Suppressor macrophage (primary cell): ENCODE data around the gene EML4.
"Not testable (repeated sequence)": the region's sequence is repeated elsewhere in the genome, so short reads cannot be mapped to it uniquely, and the experiment has no call there.

Experiments used
- DNase-seq, 4 experiments: peaks; one replicate each; pipeline ENCODE4 v3.0.0-alpha.2; 2020 to 2022
- total RNA-seq, 17 experiments: gene quantifications; one replicate each; lab custom pipeline; 2026; ENCODE audit warnings: mixed read lengths in 6 of 17, inconsistent platforms in 3 of 17; lab: John Stamatoyannopoulos, UW

Gene EML4, protein sequence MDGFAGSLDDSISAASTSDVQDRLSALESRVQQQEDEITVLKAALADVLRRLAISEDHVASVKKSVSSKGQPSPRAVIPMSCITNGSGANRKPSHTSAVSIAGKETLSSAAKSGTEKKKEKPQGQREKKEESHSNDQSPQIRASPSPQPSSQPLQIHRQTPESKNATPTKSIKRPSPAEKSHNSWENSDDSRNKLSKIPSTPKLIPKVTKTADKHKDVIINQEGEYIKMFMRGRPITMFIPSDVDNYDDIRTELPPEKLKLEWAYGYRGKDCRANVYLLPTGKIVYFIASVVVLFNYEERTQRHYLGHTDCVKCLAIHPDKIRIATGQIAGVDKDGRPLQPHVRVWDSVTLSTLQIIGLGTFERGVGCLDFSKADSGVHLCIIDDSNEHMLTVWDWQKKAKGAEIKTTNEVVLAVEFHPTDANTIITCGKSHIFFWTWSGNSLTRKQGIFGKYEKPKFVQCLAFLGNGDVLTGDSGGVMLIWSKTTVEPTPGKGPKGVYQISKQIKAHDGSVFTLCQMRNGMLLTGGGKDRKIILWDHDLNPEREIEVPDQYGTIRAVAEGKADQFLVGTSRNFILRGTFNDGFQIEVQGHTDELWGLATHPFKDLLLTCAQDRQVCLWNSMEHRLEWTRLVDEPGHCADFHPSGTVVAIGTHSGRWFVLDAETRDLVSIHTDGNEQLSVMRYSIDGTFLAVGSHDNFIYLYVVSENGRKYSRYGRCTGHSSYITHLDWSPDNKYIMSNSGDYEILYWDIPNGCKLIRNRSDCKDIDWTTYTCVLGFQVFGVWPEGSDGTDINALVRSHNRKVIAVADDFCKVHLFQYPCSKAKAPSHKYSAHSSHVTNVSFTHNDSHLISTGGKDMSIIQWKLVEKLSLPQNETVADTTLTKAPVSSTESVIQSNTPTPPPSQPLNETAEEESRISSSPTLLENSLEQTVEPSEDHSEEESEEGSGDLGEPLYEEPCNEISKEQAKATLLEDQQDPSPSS
- total RNA-seq: 139 to 347 (median 196) reads per million in 17 experiments

DNA sequence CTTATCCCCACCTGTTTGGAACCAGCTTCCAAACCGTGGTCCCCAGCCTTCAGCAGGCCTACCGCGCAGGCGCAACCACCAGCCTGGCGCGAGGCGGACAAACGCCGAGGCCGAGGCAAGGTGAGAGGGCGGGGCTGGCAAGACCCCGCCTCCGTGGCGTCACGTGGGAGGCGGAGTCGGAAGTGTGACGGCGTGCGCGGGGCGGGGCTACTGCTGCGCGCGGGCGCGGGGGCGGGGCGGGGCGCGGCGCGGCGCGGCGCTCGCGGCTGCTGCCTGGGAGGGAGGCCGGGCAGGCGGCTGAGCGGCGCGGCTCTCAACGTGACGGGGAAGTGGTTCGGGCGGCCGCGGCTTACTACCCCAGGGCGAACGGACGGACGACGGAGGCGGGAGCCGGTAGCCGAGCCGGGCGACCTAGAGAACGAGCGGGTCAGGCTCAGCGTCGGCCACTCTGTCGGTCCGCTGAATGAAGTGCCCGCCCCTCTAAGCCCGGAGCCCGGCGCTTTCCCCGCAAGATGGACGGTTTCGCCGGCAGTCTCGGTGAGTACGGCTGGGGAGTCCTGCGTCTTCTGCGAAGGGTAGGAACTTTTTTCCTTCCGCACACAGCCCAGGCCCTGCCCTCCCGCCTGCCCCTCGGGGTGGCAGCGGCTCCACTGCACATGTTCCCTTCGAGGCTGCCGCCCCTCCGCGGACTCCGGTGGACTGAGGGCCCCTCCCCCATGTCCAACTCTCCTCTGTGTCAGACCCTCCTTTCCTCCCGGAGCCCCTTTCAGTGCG, at the start of gene EML4:
Gene EML4, plus strand, starts transcription at position 254 of the 774 bp plus-strand sequence. Its CDS starts 259 bp downstream, at position 513.
- DNase-seq: peak; percentile 95 to 99 (median 97)

DNA sequence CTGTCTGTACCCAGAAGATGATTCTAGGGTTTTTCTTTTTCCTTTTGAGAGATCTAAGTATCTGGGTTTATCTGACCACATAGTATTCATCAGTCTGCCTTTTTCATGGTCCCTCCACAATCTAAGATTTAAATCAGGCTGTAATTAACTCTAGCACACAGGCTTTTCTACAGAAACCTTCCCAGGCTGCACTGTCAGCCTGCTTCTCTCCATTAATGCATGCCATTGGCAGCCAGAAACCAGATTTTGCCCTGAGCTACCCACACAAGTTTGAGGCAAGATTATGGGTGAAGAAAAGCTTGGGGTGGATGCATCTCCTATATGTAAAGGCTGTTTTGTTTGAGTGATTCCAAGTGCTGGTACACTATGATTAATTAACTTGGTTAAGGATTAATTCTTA, 45.7 kb upstream of the EML4 start:
- no peak for DNase-seq

DNA sequence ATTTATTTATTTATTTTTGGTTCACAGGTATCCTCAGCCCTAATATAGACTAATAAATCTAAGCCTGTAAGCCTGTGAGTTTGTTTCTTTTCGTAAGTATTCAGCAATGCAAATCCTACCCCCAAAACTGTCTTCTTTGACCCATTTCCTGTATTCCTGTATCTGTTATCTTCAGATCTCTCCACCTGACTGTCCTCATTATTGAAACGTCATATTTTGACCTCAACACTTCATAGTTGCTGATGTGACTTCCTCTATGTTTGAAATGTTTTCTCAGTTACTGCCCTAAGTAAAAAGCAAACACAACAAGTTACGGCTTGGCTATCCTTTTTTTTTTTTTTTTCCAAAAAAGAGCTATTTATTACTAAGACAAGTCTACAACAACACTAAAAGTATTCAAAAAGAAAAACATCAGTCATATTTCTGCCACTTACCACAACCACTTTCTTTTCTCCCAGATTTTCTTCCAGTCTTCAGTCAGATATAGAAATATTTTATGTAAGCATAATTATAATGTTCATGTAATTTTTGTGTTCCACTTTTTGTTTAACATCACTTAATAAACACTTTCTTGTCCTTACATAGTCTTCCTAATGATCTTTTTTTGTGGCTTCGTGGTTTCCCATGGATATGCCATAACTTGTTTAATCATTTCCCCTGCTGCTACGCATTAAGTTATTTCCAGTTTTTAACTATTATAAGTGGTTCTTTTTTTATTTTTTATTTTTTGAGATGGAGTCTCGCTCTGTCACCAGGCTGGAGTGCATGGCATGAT, 45.0 kb upstream of the EML4 start:
- peak in 2 of 4 experiments; percentile 54 to 62 for DNase-seq

DNA sequence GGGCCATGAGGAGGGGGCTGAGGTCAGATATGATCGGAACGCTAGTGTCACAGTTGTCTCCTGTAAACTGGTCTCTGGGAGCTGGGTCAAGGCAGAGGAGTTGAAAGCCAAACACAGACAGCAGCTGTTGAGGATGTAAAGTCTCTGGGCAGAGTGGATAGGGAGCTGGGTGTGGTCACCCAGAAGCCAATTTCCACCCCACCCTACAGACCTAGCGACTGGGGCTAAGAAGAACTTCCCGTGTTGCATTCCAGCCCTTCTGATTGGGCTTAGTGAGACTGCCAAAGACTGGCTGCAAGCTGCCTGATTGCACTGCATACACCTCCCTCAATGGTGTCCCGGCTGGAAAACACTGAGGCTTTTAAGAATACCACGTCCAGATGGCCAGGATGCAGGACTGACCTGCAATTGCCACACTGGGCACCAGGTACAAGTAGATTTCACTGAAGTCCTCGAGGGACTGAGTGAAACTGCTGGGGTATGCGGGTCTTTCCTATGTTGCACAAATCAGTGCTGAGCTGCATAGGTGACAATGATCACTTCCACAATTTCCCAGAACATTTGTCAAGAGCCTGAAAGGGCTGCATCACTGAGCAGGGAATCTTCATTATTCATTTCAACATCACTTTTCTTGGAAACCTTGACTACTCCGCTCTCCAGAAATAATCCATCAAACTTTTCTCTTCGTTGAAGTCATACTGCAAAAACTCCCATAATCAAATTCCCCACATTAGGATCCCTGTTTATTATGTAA, 43.1 kb upstream of the EML4 start:
- peak in 1 of 4 experiments; percentile 28 for DNase-seq

DNA sequence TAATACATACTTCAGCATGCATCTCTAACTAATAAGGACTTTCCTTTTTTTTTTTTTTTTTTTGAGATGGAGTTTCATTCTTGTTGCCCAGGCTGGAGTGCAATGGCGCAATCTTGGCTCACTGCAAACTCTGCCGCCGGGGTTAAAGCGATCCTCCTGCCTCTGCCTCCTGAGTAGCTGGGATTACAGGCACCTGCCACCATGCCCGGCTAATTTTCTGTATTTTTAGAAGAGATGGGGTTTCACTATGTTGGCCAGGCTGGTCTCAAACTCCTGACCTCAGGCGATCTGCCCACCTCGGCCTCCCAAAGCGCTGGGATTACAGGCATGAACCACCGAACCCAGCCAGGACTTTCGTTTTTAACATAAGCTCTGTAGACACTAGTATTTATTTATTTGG, 42.3 kb upstream of the EML4 start:
- DNase-seq: not testable (repeated sequence)

DNA sequence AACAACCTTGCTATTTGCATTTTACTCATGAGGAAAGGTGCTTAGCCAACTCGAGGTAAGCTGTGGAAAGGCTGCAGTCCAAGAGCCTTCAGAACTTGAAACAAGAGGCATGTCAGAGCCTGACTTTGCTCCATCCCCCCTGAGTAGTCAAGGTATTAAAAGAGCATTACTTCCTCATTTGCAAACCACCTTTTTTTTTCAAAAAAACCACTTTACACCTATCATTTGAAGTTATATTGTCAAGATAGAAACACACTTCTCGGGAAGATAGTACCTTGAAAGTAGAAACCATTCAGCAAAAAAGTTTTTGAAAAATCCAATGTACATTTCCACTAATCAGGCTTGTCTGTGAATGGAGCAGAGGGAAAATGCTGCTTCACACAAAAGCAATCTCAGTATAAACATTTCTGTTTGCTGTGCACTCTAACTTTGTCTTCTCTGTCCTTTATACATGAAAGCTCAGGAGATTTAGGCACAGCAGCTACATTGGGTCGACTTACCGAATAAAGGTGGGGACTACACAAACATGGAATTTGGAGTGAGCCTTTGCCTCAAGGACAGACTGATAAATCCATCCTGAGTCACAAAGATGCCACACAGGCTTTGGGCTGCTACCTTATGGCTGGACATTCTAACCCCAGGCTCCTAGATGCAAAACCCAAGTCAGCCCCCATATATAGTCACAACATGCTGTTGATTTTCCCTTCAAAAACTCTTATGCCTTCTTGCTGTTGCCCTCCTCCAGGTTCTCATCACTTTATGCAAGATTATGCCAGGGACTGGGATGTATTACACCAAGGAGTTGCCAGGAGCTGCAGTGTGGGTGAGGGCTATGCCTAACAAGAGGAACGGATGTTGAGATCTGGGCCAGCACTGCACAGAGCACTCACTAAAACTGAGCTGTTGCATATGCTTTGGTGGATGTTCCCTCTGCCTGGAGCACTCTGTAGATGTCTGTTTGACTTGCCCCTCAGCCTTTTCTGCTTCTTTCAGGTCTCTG, 41.4 kb upstream of the EML4 start:
- DNase-seq: peak in 2 of 4 experiments; percentile 49 to 57

DNA sequence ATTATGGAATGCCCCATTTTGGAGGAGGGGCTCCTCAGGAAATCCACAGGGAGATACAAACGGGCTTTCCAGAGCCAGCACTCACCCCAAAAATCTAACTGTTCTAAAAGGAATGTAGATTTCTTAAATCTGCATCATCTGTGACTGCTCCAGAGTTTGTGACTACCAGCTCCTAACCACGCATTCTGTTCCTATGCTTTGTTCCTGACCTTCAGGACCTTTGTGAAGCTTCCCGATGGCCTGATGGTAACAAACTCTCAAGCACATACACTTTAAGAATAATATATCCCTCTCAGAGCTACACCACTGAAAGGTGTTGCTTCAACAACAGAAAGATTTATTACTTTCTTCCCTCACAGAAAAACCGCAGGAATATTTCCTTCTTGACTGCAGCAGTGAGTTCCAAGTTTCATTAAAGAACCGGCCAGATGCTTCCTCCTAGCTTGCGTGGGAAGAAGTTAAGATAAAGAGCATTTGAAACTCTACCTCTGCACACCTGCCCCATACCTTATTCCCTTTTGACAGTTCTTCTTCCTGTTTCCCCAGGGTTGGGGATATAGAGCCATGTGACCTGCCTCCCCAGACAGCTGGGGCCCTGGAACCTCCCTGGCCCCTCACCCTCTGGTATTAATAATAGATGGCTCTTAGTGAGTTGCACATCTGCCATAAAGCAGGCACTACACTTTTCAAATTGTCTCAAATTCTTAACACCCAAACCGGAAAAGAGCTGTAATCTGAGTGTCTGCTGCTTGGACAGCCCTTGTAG, 40.2 kb upstream of the EML4 start:
- DNase-seq: peak in 1 of 4 experiments; percentile 57

DNA sequence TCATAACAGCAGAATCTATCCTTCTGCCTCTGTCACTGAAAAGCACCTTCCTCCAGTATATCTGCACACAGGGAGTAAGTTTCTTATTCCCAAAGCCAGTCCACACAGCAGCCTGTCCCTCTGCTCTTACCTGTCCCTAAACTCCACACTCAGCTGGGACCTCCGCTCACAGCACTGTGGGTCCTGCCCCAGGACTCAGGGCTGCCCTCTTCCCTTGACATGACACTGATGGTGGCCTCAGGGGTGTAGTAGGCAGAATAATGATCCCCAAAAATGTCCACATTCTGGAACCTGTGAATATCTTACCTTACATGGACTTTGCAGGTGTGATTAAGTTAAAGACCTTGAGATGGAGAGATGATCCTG, 39.7 kb upstream of the EML4 start:
- no peak for DNase-seq

DNA sequence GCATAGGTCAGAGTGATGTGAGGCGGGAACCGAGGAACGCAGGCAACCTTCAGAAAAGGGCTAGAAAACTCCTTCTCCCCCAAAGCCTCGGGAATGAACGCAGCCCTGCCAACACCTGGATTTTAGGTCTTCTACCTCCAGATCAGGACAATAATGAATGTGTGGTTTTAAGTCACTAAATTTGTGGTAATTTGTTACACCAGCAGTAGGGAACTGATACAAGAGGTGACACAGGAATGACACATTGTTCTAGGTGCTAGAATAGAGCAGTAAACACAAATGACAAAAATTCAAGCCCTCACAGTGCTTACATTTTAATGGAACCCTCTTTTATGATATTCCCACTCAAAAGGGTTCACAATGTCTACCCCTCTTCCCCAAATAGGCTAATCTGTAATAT, 39.2 kb upstream of the EML4 start:
- DNase-seq: no peak

DNA sequence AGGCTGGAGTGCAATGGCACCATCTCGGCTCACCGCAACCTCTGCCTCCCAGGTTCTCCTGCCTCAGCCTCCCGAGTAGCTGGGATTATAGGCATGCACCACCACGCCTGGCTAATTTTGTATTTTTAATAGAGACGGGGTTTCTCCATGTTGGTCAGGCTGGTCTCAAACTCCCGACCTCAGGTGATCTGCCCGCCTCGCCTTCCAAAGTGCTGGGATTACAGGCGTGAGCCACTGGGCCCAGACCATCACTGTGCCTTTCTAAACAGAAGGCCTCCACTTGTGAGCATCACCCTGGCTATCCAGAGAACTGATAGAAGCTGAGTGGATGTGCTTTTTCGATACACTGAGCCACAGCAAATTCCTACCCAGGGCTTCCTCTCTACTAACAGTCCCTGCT, 38.3 kb upstream of the EML4 start:
- DNase-seq: not testable (repeated sequence)

DNA sequence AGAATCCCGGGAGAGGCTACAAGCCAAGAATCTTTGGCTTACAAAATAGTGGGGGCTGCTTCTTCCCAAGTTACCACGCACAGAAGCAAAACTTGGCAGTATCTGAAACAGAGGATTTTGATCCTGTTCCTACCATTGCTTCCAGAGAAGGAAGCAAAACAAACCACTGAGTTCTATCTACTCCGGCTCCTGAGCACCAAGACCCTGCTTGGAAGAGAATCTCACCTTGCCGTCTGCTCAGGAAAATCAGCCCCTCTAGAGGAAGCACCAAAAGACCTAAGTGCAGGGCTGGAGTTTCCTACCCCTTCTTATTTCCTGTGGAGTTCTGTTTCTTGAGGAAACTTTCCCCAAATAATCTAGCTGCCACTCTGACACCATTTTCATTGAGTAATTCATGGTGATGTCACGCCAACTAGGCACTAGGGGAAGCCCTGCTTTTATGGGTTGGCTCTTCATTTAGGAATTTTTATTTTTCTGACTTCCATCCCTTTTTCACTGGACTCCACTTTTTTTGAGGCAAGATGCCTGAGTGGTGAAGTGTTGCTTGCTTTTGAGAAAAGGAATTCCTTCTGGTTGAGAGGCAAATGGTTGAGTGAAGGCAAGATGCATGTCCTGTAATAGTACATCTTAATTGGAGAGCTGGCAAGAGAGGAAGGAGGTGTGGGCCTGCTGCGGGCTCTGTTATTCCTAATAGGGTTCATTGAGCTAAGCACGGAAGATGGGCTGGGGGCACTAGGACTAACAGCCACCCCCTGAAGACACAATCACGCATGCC, 36.8 kb upstream of the EML4 start:
- peak; percentile 63 to 78 (median 68) for DNase-seq

DNA sequence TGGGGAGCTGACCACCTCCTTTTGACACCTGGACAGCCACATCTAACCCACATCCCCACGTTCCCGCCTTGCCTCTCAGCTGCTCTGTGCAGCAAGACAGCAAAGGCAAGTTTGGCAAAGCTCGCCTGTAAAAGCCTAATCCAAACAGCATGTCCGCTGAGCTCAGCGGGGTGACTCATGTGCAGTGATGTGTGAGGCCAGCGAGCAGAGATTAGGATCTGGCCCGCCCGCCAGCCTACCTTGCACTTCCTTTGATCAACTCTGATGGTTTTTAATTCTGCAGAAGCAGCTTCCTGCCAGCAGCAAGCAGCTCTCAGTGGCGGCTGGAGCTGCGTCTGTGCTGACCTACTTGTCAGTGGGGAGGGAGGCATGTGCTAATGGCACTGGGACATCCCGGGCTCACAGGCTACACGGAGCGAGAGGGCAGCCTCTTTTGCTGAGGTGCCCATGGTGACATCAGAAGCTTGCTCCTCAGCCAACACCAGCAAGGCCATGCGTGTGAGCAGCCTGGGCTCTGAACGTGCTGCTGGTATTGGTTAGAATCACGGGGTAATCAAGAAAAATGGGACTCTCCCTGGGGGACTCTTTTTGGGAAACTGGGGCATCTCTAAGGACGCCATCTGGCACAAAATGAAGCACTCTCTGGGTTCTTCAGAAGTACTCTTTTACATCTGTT, 36.0 kb upstream of the EML4 start:
- peak; percentile 78 to 88 (median 82) for DNase-seq

DNA sequence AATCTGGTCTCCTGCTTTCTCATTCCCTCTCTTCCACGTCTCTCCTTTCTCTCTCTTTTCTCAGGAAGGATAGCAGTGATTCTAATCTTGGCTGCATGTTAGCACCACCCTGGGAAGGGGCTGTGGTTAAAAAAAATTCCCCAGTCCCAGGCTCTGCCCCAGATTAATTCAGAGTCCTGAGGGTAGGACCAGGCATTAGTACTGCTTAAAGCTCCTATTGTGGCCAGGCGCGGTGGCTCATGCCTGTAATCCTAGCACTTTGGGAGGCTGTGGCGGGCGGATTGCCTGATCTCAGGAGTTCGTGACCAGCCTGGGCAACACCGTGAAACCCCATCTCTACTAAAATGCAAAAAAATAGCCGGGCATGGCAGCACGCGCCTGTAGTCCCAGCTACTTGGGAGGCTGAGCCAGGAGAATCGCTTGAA, 35.4 kb upstream of the EML4 start:
- no peak for DNase-seq

DNA sequence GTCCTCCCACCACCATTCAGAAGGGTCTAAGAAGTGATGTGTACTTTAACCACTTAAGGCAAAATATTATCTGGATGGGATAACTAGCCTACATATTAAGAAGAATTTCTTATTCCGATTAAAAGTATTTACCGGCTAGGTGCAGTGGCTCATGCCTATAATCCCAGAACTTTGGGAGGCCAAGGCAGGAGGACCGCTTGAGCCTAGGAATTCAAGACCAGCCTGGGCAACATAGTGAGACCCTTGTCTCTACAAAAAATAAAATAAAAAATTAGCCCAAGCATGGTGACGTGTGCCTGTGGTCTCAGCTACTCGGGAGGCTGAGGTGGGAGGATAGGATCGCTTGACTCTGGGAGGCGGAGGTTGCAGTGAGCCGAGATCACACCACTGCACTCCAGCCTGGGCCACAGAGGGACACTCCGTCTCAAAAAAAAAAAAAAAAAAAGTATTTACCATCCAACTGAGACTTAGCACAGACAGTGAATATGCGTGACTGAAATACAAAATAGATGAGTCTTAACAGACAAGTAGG, 34.7 kb upstream of the EML4 start:
- DNase-seq: not testable (repeated sequence)

DNA sequence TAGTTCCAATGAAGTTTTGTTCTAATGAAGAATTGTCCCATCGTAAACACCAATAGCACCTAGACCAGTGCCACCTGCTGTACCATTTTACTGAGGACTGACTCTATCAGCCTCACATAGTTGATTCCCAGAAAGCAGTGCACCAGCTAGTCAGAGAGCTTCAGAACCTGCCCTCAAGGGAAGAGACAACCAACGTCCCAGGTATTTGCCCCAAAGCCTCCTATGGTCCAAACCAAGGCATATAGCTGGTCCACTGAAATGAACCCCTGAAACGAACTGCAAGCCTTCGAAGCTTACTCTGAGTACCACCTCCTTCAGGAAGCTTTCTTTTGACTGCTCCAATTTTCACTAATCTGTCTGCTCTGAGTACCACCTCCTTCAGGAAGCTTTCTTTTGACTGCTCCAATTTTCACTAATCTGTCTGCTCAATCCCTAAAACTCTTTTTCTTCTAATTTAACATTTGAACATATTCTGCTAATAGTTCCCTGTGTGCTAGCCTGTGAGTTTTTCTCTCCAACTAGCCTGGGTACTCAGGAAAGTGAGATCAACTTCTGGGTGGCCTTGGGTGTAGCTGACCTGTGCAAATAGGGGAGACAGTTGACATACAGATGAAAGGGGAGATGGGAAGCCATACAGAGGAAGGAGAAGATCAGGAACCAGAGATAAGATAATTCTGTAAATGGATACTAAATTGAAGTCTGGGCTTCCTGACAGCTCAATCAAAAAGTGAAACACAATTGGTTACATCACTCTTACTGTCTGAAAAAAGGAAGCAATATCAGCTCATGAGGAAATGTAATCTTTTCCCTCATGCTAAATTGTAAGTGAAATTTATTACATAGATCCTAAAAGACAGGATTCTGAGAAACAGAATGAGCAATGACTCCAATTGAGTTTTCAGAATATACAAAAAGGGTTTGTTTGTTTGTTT, 33.5 kb upstream of the EML4 start:
- peak in 2 of 4 experiments; percentile 74 to 77 for DNase-seq

DNA sequence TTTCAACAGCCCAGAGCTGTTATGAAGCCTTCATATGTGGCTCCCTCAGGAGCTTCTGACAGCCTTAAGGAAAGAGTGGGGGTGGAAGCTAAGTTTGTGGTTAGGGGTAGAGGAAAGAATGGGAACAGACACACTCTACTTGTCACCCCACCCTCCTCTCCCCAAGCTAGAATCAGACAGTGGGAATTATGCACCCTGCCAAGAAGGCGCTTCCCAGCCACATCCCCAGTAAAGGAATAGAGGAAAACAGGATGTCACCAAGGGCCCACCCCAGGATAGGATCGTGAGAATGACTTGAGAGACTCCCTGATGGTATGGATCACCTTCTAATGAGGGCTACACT, 32.4 kb upstream of the EML4 start:
- no peak for DNase-seq
